ENCODE data around the gene CILP. TPM values are rescaled to one million over a fixed set of nuclear protein-coding genes. Genes with fewer than 3 reads are reported as not detected.

Gene CILP
- polyA plus RNA-seq, 3 donors = 0.13 TPM; not detected in 2

DNA sequence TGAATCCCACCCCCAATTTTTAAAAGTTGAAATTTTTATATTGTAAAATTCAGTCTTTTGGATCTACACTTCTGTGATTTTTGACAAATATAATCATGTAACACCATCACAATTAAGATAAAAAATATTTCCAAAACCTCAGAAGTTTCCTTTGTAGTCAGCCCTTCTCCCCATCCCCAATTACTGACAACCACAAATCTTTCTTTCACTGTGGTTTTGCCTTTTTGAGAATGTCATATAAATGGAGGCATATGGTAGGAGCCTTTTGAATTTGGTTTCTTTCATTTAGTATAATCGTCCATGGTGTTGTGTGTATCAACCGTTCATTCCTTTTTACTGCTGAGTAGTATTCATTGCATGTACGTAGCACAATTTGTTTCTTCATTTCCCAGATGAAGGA is 7.9 kb upstream of the CILP start:
- no peaks in the 10 kb centered on the region for H4K20me1 ChIP-seq (ENCODE audit: insufficient read depth, low read length)
- H3K9ac ChIP-seq (ENCODE audit: insufficient read depth, low read length, poor library complexity, severe bottlenecking) = no peak overlapping the region
- no peak overlapping the region for H2AFZ ChIP-seq (ENCODE audit: insufficient read depth, low read depth, low read length, poor library complexity, severe bottlenecking)
- Mint-ChIP-seq H3K9me3 (peaks cover 0 to 2% (median 0%) of the 10 kb centered on the region in 7 donors), H3K4me1 (peaks cover 3% of the 10 kb centered on the region), H3K36me3 (no peaks in the 10 kb centered on the region), H3K27me3 (ENCODE audit: low read depth in 3 of 3) (peaks cover 0 to 9% (median 2%) of the 10 kb centered on the region in 3 donors), H3K27ac (no peak overlapping the region), H3K4me3 (no peak overlapping the region)
- intact Hi-C loops (cut with micrococcal nuclease) = no loop called here
- H3K4me2 ChIP-seq (replicated peaks; ENCODE audit: extremely low read depth, low read length, poor library complexity, severe bottlenecking) = no peak overlapping the region
- TF ChIP-seq, protein P1, sequence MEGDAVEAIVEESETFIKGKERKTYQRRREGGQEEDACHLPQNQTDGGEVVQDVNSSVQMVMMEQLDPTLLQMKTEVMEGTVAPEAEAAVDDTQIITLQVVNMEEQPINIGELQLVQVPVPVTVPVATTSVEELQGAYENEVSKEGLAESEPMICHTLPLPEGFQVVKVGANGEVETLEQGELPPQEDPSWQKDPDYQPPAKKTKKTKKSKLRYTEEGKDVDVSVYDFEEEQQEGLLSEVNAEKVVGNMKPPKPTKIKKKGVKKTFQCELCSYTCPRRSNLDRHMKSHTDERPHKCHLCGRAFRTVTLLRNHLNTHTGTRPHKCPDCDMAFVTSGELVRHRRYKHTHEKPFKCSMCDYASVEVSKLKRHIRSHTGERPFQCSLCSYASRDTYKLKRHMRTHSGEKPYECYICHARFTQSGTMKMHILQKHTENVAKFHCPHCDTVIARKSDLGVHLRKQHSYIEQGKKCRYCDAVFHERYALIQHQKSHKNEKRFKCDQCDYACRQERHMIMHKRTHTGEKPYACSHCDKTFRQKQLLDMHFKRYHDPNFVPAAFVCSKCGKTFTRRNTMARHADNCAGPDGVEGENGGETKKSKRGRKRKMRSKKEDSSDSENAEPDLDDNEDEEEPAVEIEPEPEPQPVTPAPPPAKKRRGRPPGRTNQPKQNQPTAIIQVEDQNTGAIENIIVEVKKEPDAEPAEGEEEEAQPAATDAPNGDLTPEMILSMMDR (IDR thresholded peaks at IDR 0.05) = no peak
- H3K4me3 ChIP-seq (replicated peaks in 1 of 3; ENCODE audit: low read depth in 2 of 3, low read length in 3 of 3) = no peak overlapping the region
- no peaks in the 10 kb centered on the region for H3K36me3 ChIP-seq (replicated peaks in 1 of 2; ENCODE audit: control insufficient read depth in 1 of 2, insufficient read depth in 2 of 2, low read length in 2 of 2)
- no peak overlapping the region for H3K27ac ChIP-seq (ENCODE audit: low read depth in 1 of 2, low read length in 2 of 2)
- H3K9me3 ChIP-seq (replicated peaks in 1 of 2; ENCODE audit: control insufficient read depth in 1 of 2, insufficient read depth in 1 of 2, low read length in 2 of 2) = no peaks in the 10 kb centered on the region
- no peaks in the 10 kb centered on the region for H3K4me1 ChIP-seq (ENCODE audit: control insufficient read depth in 1 of 2, insufficient read depth in 2 of 2, low read length in 2 of 2)
- no peaks in the 10 kb centered on the region for H3K79me2 ChIP-seq (ENCODE audit: insufficient read depth, low read length)
- WGBS (ENCODE audit: insufficient coverage) = no CpG with 5 or more reads among the region's 3 CpGs
- no peaks in the 10 kb centered on the region for H3K27me3 ChIP-seq (ENCODE audit: control insufficient read depth in 2 of 2, insufficient read depth in 2 of 2, low read length in 2 of 2)
- DNase-seq = no peak

DNA sequence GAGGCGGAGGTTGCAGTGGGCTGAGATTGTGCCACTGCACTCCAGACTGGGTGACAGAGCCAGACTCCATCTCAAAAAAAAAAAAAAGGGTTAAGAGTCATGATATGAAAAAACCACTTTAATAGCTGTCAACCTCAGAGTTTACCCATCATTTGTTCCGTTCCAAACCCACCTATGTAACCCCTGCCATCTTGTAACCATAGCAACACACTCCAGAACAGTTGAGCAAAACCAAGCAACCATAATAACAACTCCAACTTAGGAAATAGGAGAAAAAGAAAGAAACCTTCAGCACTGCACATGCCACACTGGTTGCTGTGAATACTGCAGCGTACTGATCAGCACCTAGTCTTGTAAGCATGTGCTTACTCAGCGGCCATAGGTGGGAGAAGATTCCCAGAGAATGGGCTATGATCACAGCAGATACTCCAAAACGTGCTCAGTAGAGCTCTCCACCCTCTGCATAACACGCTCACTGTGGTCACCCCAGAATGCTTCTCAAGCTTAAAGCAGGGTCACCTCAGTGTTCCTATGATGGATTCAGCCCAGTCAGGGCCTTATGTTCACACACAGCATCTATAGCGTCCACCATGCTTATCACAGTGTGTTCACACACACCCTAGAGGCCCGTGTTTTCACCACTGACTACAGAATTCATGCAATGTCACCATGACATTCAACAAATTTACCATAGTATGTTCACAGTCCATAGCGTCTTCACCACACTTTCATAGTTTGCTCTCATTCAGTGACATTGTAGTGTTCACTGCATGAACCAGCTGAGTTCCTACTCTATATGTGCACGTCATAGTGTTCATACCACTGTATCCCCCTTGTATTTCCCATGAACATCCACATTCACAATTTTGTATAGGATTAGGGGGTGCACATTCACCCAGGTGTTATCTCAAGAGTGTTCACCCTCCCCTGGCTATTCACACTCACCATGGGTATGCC is 6.5 kb upstream of the CILP start:
- Mint-ChIP-seq H3K4me1 (no peaks in the 10 kb centered on the region), H3K9me3 (peaks cover 0 to 3% (median 0%) of the 10 kb centered on the region in 7 donors), H3K27ac (no peak overlapping the region), H3K4me3 (no peak overlapping the region), H3K36me3 (no peaks in the 10 kb centered on the region), H3K27me3 (ENCODE audit: low read depth in 3 of 3) (peaks cover 0 to 5% (median 2%) of the 10 kb centered on the region in 3 donors)
- H2AFZ ChIP-seq (ENCODE audit: insufficient read depth, low read depth, low read length, poor library complexity, severe bottlenecking) = no peak overlapping the region
- TF ChIP-seq, protein P1 (IDR thresholded peaks at IDR 0.05) = no peak
- no peaks in the 10 kb centered on the region for H3K4me1 ChIP-seq (ENCODE audit: control insufficient read depth in 1 of 2, insufficient read depth in 2 of 2, low read length in 2 of 2)
- WGBS (ENCODE audit: insufficient coverage) = 74% methylated on average over 5 of the region's 10 CpGs
- H3K79me2 ChIP-seq (ENCODE audit: insufficient read depth, low read length) = no peaks in the 10 kb centered on the region
- no peaks in the 10 kb centered on the region for H3K27me3 ChIP-seq (ENCODE audit: control insufficient read depth in 2 of 2, insufficient read depth in 2 of 2, low read length in 2 of 2)
- no peak overlapping the region for H3K9ac ChIP-seq (ENCODE audit: insufficient read depth, low read length, poor library complexity, severe bottlenecking)
- no peak overlapping the region for H3K4me2 ChIP-seq (replicated peaks; ENCODE audit: extremely low read depth, low read length, poor library complexity, severe bottlenecking)
- no peak overlapping the region for H3K4me3 ChIP-seq (replicated peaks in 1 of 3; ENCODE audit: low read depth in 2 of 3, low read length in 3 of 3)
- no peaks in the 10 kb centered on the region for H3K9me3 ChIP-seq (replicated peaks in 1 of 2; ENCODE audit: control insufficient read depth in 1 of 2, insufficient read depth in 1 of 2, low read length in 2 of 2)
- no peak for DNase-seq
- H3K27ac ChIP-seq (ENCODE audit: low read depth in 1 of 2, low read length in 2 of 2) = no peak overlapping the region
- no peaks in the 10 kb centered on the region for H4K20me1 ChIP-seq (ENCODE audit: insufficient read depth, low read length)
- intact Hi-C loops (cut with micrococcal nuclease) = no loop called here
- H3K36me3 ChIP-seq (replicated peaks in 1 of 2; ENCODE audit: control insufficient read depth in 1 of 2, insufficient read depth in 2 of 2, low read length in 2 of 2) = no peaks in the 10 kb centered on the region
